Measurements from ENCODE around the gene KDM8. TPM values are rescaled to one million over a fixed set of nuclear protein-coding genes. Genes with fewer than 3 reads are reported as not detected.

The KDM8 gene
- total RNA-seq, 1 donor, result 6.2 TPM

DNA sequence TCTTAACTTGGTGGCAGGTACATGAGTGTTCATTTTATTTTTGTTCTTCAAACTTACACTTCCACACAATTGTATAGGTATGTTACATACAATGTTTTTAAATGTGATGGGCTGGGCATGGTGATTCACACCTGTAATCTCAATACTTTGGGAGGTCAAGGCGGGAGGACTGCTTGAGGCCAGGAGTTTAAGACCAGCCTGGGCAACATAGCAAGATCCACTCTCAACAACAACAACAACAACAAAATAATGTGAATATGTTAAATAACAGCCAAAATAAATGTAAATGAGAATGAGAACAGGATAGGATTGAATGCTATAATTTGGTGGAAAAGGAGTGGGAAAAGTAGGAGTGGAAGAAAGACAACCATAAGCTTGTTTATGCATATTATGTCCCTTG is 62.7 kb downstream of the KDM8 start:
- no peaks in the 10 kb centered on the region for H3K27me3 ChIP-seq (ENCODE audit: insufficient read depth, low read length)
- TF ChIP-seq, protein P1, sequence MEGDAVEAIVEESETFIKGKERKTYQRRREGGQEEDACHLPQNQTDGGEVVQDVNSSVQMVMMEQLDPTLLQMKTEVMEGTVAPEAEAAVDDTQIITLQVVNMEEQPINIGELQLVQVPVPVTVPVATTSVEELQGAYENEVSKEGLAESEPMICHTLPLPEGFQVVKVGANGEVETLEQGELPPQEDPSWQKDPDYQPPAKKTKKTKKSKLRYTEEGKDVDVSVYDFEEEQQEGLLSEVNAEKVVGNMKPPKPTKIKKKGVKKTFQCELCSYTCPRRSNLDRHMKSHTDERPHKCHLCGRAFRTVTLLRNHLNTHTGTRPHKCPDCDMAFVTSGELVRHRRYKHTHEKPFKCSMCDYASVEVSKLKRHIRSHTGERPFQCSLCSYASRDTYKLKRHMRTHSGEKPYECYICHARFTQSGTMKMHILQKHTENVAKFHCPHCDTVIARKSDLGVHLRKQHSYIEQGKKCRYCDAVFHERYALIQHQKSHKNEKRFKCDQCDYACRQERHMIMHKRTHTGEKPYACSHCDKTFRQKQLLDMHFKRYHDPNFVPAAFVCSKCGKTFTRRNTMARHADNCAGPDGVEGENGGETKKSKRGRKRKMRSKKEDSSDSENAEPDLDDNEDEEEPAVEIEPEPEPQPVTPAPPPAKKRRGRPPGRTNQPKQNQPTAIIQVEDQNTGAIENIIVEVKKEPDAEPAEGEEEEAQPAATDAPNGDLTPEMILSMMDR (IDR thresholded peaks at IDR 0.05; ENCODE audit: extremely low read depth, low read depth, low read length), result no peak
- H3K27ac ChIP-seq (ENCODE audit: low read depth, low read length), result no peak overlapping the region
- H3K4me3 ChIP-seq (ENCODE audit: insufficient read depth, low read length), result no peak overlapping the region
- no peak for DNase-seq (ENCODE audit: insufficient read length, low spot score, missing footprints)
- peaks cover 30% of the 10 kb centered on the region for H3K79me2 ChIP-seq (ENCODE audit: insufficient read depth, low read length)
- H3K4me1 ChIP-seq (ENCODE audit: insufficient read depth, low read length), result peaks cover 18% of the 10 kb centered on the region
- H3K4me2 ChIP-seq (ENCODE audit: insufficient read depth, low read length), result no peak overlapping the region
- H4K20me1 ChIP-seq (ENCODE audit: insufficient read depth, low read length), result no peaks in the 10 kb centered on the region
- H3K36me3 ChIP-seq (ENCODE audit: insufficient read depth, low read length), result no peaks in the 10 kb centered on the region
- H2AFZ ChIP-seq (ENCODE audit: low read length), result no peak overlapping the region
- H3K9me3 ChIP-seq (ENCODE audit: low read depth, low read length), result no peaks in the 10 kb centered on the region

DNA sequence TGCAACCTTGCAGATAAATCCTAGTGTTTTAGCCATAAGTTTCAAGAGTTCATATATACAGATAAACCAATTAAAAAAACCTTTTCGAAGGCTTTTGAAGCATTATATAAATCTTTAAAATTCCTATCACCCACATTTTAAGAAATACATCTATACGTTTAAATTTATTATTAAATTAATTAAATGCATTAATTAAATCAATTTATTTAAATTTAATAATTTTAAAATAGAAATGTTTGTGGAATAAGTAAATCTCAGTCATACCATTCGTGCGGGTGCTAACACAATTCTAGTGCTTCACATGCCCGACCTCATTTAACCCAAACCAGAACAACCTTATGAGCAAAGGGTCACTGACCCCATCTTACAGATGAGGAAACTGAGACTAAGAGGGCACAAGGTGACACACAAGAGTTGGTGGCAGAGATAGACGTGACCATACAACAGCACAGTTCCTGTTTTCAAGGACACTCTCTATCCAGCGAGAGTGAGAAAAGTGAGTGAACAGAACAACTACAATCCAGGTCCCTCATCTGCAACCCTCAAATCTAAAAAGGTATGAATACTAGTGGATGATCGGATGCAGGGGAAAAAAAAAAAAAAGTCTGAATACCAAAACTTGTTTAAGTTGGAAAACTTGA is 63.8 kb downstream of the KDM8 start:
- peaks cover 18% of the 10 kb centered on the region for H3K4me1 ChIP-seq (ENCODE audit: insufficient read depth, low read length)
- no peak for DNase-seq (ENCODE audit: insufficient read length, low spot score, missing footprints)
- peak overlapping the region; percentile 96 for H3K4me2 ChIP-seq (ENCODE audit: insufficient read depth, low read length)
- peaks cover 25% of the 10 kb centered on the region for H3K79me2 ChIP-seq (ENCODE audit: insufficient read depth, low read length)
- H3K9me3 ChIP-seq (ENCODE audit: low read depth, low read length), result no peaks in the 10 kb centered on the region
- H3K36me3 ChIP-seq (ENCODE audit: insufficient read depth, low read length), result no peaks in the 10 kb centered on the region
- no peaks in the 10 kb centered on the region for H4K20me1 ChIP-seq (ENCODE audit: insufficient read depth, low read length)
- no peak overlapping the region for H2AFZ ChIP-seq (ENCODE audit: low read length)
- no peak overlapping the region for H3K27ac ChIP-seq (ENCODE audit: low read depth, low read length)
- no peaks in the 10 kb centered on the region for H3K27me3 ChIP-seq (ENCODE audit: insufficient read depth, low read length)
- H3K4me3 ChIP-seq (ENCODE audit: insufficient read depth, low read length), result no peak overlapping the region
- TF ChIP-seq, protein P1 (IDR thresholded peaks at IDR 0.05; ENCODE audit: extremely low read depth, low read depth, low read length), result no peak

DNA sequence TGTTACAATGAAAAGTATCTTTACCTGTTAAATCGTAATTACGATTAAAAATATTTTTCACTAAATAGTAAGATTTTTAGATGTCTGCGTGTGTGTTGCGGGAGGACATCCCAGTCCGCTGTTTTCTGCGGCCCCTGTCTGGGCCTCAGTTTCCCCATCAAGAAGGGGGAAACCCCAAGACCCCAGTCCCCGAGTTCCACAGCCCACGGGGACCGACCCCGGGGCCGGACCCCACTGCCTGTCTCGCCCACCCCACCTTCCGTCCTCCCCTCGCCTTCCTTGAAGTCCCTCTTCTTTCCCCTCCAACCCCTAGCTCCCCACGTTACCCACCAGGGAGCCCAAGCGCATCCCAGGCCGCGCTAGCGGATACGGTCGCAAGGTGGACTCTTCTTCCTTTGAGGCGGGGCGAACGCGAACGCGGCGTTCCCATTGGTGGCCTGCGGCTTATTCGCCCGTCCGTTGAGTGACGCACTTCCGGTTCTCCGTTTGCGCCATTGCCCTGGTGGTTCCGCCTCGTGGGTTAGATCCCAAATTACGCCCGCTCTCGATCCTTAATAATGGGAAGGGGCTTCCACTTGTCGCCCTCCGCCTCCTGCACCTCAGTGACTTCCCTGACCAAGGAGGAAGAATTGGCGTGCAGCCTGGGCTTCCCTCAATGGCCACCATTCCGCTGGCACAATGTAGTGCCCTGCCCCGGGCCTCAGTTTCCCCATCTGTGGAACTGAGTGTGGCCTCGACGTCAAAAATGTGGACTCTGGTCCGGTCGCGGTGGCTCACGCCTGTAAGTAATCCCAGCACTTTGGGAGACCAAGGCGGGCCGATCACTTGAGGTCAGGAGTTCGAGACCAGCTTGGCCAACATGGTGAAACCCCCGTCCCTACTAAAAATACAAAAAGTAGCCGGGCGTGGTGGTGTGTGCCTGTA is 65.3 kb downstream of the KDM8 start, which contains the start of gene NSMCE1:
NSMCE1 (minus strand) TSS at position 397 of the 924 bp plus-strand sequence. CDS start 11,202 bp downstream, outside the sequence.
- peak within 1 kb of the TSS; percentile 79 for H3K4me3 ChIP-seq (ENCODE audit: insufficient read depth, low read length)

More for the DNA sequence above, 65.3 kb downstream of the KDM8 start, which contains the start of gene NSMCE1:
- peaks cover 18% of the 10 kb centered on the region for H3K4me1 ChIP-seq (ENCODE audit: insufficient read depth, low read length)
- H4K20me1 ChIP-seq (ENCODE audit: insufficient read depth, low read length), result no peaks in the 10 kb centered on the region
- no peaks in the 10 kb centered on the region for H3K27me3 ChIP-seq (ENCODE audit: insufficient read depth, low read length)
- peak within 1 kb of the TSS; percentile 96 for H3K4me2 ChIP-seq (ENCODE audit: insufficient read depth, low read length)
- H3K36me3 ChIP-seq (ENCODE audit: insufficient read depth, low read length), result no peaks in the 10 kb centered on the region
- DNase-seq (ENCODE audit: insufficient read length, low spot score, missing footprints), result peak; percentile 94
- H3K9me3 ChIP-seq (ENCODE audit: low read depth, low read length), result no peaks in the 10 kb centered on the region
- TF ChIP-seq, protein P1 (IDR thresholded peaks at IDR 0.05; ENCODE audit: extremely low read depth, low read depth, low read length), result no peak
- H3K79me2 ChIP-seq (ENCODE audit: insufficient read depth, low read length), result peaks cover 16% of the 10 kb centered on the region
- peak within 1 kb of the TSS; percentile 98 for H2AFZ ChIP-seq (ENCODE audit: low read length)
- peak within 1 kb of the TSS; percentile 96 for H3K27ac ChIP-seq (ENCODE audit: low read depth, low read length)
